ENCODE measurements around the gene PPP1R18.
"Not testable (repeated sequence)": the region's sequence is repeated elsewhere in the genome, so short reads cannot be mapped to it uniquely, and the experiment has no call there.

The PPP1R18 gene, protein sequence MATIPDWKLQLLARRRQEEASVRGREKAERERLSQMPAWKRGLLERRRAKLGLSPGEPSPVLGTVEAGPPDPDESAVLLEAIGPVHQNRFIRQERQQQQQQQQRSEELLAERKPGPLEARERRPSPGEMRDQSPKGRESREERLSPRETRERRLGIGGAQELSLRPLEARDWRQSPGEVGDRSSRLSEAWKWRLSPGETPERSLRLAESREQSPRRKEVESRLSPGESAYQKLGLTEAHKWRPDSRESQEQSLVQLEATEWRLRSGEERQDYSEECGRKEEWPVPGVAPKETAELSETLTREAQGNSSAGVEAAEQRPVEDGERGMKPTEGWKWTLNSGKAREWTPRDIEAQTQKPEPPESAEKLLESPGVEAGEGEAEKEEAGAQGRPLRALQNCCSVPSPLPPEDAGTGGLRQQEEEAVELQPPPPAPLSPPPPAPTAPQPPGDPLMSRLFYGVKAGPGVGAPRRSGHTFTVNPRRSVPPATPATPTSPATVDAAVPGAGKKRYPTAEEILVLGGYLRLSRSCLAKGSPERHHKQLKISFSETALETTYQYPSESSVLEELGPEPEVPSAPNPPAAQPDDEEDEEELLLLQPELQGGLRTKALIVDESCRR

DNA sequence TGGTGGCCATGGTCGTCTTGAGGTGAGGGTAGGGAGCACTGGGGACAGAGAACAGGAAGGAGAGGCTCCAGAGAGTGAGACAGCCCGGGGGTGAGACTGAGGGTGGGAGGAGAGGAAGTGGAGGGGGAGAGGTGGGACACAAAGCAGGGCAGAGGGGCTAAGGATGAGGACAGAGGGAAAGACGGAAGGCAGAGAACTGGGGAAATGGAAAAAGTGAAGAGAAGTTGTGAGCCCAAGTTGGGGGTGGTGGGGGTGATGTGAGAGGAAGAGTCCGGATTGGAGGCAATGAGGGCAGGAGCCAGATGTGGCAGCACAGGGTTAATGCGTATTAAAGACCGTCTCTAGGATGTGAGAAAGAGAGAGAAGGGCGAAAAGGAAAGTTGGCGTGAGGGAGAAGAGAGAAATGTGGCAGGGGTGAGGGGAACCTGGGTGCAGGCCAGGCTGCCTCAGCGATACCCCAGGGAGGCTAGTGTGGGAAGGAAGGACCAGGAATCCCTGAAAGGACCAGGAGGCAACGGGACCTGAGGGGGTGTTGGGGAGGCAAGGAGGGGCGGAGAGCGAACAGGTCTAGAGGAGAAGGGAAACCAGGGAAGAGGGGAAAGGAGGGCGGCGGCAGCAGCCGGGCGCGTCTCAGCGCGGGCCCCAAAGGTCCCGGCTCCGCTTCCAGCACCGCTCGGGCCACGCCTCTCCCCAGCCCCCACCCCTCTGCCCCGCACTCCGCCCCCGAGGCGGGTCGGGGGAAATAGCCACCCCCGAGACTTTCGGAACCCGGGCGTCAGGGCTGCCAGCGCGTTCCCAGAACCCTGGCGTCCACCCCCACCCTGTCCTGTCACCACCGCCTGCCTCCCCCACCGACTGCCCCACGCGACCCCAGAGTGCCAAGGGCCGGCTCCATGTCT is at the start of gene PPP1R18:
Gene PPP1R18, minus strand, starts transcription at position 637 of the 899 bp plus-strand sequence. Its CDS starts 627 bp downstream, at position 10.
- Mint-ChIP-seq H3K9me3 (no peaks in the 10 kb centered on the region), H3K27ac (peak within 1 kb of the TSS; percentile 86 to 94), H3K4me3 (peak within 1 kb of the TSS; percentile 86 to 94), H3K27me3 (no peaks in the 10 kb centered on the region), H3K4me1 (peaks cover 36% of the 10 kb centered on the region)
- peak; percentile 55 for ATAC-seq
- DNase-seq = peak; percentile 66 to 83

DNA sequence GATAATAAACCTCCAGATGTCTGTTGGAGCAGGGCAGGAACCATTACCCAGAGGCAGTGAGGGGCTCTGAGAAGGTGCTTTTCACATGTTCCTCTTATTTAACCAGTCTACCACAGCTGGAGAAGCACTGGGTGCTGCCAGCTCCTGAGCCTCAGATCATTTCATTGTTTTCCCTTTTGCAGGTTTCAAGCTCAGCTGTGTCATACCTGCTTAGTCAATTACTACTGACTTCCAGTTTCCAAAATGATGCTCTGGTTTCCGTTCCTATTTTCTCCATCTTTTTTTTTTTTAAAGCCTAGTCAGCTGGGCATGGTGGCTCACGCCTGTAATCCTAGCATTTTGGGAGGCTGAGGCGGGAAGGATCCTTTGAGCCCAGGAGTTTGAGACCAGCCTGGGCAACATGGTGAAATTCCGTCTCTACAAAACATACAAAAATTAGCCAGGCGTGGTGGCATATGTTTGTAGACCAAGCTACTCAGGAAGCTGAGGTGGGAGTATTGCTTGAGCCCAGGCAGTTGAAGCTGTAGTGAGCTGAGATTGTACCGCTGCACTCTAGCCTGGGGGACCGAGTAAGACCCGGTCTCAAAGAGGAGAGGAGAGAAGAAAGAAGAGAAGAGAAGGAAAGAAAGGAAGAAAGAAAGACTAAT is 49.3 kb upstream of the PPP1R18 start:
- Mint-ChIP-seq H3K4me1 (peaks cover 86% of the 10 kb centered on the region), H3K27ac (peak overlapping the region; percentile 77 to 83), H3K27me3 (no peaks in the 10 kb centered on the region), H3K4me3 (peak overlapping the region; percentile 76 to 89), H3K9me3 (peaks cover 0 to 10% of the 10 kb centered on the region in 2 donors)
- DNase-seq = no peak
- ATAC-seq = peak; percentile 18

DNA sequence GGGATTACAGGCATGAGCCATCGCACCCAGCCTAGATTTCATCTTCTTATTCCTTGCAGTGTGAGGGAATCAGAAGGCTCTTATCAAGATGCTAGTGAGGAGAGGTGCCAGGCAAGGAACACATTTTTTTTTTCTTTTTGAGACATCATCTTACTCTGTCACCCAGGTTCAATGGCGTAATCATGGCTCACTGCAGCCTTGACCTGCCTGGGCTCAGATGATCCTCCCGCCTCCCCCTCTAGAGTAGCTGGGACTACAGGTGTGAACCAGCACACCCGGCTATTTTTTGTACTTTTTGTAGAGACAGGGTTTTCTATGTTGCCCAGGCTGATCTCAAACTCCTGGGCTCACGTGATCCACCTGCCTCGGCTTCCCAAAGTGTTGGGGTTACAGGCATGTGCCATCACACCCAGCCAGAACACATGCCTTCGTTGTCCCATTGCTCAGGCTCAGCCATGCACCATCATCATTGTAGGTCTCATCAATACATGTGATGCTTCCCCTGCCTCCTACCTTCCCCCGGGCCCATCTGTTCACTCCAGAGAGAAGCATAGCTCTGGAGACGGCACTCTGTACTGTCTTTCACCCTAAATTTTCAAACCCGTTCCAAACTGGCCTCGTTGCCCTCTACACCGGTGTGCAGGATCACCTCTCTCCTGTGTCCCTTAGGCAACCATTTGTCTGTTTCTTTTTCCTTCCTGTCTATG is 45.9 kb upstream of the PPP1R18 start:
- no peak overlapping the region for H3K4me3 Mint-ChIP-seq
- DNase-seq (no peak), ATAC-seq (no peak)

DNA sequence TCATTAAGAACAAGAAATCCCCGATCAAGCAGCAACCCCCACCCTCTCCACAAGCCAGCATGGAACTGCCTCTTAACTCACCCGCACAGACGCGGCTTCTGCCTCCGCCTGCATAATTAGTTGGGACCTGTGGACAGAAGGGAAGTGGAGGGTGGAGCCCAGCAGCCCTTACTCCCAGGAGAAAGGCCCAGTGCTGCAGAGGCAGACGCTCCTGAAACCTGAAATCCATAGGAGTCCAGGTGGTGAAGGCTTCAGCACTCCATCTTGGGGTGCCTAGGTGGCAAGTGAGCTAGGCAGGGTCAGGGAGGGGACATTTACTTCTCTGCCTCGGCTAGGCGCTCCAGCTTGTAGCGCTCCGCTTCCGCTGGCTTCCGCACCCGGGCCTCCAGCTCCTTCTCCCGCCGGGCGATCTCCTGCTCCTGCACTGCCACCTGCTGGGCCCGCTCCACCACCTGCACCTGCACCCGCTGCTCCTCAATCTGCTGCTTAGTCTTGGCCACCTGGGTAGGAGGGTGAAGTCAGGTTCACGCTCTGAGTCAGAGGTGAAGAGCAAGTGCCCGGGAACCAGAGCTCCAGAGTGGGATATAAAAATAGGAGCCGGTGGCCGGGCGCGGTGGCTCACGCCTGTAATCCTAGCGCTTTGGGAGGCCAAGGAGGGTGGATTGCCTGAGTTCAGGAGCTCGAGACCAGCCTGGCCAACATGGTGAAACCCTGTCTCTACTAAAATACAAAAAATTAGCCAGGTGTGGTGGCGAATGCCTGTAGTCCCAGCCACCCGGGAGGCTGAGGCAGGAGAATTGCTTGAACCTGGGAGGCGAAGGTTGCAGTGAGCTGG is 44.4 kb upstream of the PPP1R18 start:
- DNase-seq (peak; percentile 83 to 87), ATAC-seq (peak; percentile 88)
- H3K9me3 Mint-ChIP-seq = no peaks in the 10 kb centered on the region
- peak overlapping the region; percentile 39 to 71 for H3K4me3 Mint-ChIP-seq
- H3K27me3 Mint-ChIP-seq = no peaks in the 10 kb centered on the region
- peak overlapping the region; percentile 46 to 87 for H3K27ac Mint-ChIP-seq
- H3K4me1 Mint-ChIP-seq = peaks cover 60% of the 10 kb centered on the region

More for the DNA sequence above, 45.9 kb upstream of the PPP1R18 start:
- peaks cover 0 to 5% of the 10 kb centered on the region in 2 donors for H3K9me3 Mint-ChIP-seq
- no peak overlapping the region for H3K27ac Mint-ChIP-seq
- no peaks in the 10 kb centered on the region for H3K27me3 Mint-ChIP-seq
- peaks cover 74% of the 10 kb centered on the region for H3K4me1 Mint-ChIP-seq

DNA sequence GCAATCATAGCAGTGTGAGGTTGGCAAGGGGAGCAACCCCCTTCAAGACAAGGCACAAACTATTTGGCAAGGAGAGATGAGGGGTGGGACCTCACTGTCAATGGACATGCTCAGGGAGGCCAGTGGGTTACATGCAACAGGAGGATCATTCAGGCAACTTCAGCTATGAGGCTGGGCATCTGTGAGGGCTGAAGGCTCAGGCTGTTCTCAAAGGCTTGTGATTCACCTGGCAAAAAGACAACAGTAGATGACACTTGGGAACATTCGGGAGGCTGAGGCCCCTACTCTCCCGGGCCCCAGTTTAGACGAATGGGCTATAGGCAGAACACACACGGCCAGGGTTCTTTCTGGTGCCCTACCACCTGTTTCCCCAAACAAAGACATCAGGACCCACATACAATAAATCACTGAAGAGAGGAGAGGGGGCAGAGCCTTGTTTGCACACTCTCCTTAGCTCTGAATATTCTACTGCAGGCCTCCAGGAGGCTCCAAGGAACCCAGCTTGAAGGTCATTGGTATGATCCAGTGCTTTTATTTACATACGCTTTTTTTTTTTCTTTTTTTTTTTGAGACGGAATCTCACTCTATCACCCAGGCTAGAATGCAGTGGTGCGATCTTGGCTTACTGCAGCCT is 41.6 kb upstream of the PPP1R18 start:
- Mint-ChIP-seq H3K27ac (peak overlapping the region in 1 of 2 donors; percentile 59), H3K4me3 (no peak overlapping the region), H3K9me3 (no peaks in the 10 kb centered on the region), H3K4me1 (peaks cover 72% of the 10 kb centered on the region), H3K27me3 (no peaks in the 10 kb centered on the region)
- no peak for ATAC-seq
- no peak for DNase-seq

DNA sequence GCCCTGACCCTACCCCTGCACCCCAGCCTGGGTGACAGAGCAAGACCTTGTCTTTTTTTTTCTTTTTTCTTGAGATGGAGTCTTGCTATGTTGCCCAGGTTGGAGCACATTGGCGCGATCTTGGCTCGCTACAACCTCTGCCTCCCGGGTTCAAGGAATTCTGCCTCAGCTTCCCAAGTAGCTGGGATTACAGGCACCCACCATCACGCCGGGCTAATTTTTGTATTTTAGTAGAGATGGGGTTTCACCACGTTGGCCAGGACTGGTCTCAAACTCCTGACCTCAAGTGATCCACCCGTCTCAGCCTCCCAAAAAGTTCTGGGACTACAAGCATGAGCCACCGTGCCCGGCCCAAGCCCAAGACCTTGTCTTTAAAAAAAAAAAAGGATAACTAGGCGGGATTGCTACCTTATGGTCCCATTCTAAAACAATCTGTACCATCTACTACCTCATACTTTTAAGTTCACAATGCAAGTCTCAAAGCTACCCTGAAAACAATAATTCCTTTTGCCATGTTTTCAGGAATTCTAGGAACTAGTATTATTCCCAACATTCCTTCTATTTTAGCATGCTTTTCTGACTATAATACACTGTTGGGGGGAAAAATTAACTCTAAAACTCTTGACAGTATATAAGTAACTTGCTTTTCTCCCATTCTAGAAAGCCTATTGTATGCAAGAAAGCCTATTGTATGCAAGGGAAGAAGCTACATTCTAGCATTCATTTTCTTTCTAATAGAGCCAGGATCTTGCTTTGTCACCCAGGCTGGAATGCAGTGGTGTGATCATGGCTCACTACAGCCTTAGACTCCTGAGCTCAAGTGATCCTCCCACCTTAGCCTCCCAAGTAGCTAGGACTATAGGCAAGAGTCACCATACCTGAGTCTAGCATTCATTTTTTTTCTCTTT is 40.3 kb upstream of the PPP1R18 start:
- DNase-seq (no peak), ATAC-seq (no peak)
- no peaks in the 10 kb centered on the region for H3K9me3 Mint-ChIP-seq
- no peaks in the 10 kb centered on the region for H3K27me3 Mint-ChIP-seq
- peak overlapping the region in 1 of 2 donors; percentile 78 for H3K27ac Mint-ChIP-seq
- peaks cover 71% of the 10 kb centered on the region for H3K4me1 Mint-ChIP-seq
- no peak overlapping the region for H3K4me3 Mint-ChIP-seq

DNA sequence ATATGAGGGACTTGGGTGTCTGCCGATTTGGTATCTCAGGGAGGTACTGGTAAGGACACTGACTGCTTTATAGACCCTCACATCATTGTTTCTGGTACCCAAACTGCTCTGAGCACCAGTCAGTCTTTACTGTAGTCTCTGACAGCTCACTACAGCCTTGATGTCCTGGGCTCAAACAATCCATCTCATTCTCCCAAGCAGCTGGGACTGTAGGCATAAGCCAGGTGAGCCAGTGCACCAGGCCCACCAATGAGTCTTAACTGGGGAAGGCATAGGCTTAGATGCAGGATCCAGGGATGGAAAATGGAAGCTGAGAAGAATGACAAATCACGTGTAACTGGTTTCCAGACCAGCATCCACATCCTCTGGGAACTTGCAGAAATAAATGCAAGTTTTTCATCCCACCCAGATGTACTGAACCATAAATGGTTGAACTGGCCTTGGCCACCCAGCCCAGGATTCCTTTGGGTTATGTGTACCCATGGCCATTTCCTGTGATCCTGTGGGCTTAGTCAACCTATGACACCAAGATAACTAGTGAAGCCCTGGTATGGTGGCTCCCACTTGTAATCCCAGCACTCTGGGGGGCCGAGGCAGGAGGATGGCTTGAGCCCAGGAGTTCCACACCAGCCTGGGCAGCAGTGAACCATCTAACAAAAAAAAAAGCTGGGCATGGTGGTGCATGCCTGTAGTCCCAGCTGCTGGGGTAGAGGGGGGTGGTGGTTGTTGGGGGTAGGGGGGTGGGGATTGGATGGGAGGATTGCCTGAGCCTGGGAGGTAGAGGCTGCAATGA is 39.5 kb upstream of the PPP1R18 start:
- H3K27me3 Mint-ChIP-seq = no peaks in the 10 kb centered on the region
- no peak overlapping the region for H3K4me3 Mint-ChIP-seq
- ATAC-seq (peak; percentile 30), DNase-seq (no peak)
- peaks cover 62% of the 10 kb centered on the region for H3K4me1 Mint-ChIP-seq
- H3K27ac Mint-ChIP-seq = no peak overlapping the region
- no peaks in the 10 kb centered on the region for H3K9me3 Mint-ChIP-seq

DNA sequence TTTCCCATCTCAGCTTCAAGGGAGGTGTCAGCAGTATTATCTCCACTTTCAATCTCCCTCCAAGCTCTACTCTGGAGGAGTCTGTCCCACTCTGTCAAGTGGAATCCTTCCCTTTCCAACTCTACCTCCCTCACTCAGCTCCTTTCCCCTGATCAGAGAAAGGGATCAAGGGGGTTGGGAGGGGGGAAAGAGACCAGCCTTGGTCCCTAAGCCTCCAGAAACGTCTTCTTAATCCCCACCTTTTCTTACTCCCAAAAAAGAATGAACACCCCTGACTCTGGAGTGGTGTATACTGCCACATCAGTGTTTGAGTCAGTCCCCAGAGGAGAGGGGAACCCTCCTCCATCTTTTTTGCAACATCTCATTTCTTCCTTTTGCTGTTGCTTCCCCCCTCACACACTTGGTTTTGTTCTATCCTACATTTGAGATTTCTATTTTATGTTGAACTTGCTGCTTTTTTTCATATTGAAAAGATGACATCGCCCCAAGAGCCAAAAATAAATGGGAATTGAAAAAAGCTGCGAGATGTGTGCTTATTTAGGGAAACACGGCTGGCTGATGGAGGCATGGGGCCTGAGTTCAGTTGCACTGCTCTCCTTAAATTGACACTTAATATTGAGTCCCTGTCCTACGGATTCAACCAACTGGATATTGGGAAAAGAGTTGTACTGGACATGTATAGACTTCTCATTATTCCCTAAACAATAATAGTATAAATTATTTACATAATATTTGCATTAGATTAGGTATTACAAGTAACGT is 38.6 kb upstream of the PPP1R18 start:
- H3K4me1 Mint-ChIP-seq = peaks cover 54% of the 10 kb centered on the region
- H3K9me3 Mint-ChIP-seq = no peaks in the 10 kb centered on the region

DNA sequence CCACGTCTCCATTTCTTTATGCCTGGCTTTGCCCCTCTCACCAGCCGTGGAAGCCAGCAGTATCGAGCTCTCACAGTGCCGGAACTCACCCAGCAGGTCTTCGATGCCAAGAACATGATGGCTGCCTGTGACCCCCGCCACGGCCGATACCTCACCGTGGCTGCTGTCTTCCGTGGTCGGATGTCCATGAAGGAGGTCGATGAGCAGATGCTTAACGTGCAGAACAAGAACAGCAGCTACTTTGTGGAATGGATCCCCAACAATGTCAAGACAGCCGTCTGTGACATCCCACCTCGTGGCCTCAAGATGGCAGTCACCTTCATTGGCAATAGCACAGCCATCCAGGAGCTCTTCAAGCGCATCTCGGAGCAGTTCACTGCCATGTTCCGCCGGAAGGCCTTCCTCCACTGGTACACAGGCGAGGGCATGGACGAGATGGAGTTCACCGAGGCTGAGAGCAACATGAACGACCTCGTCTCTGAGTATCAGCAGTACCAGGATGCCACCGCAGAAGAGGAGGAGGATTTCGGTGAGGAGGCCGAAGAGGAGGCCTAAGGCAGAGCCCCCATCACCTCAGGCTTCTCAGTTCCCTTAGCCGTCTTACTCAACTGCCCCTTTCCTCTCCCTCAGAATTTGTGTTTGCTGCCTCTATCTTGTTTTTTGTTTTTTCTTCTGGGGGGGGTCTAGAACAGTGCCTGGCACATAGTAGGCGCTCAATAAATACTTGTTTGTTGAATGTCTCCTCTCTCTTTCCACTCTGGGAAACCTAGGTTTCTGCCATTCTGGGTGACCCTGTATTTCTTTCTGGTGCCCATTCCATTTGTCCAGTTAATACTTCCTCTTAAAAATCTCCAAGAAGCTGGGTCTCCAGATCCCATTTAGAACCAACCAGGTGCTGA is 37.6 kb upstream of the PPP1R18 start:
- Mint-ChIP-seq H3K4me1 (peaks cover 60% of the 10 kb centered on the region), H3K4me3 (peak overlapping the region; percentile 88), H3K27ac (peak overlapping the region in 1 of 2 donors; percentile 89)
- DNase-seq, H3K27me3 Mint-ChIP-seq, H3K9me3 Mint-ChIP-seq, ATAC-seq: not testable (repeated sequence)

More for the DNA sequence above, 38.6 kb upstream of the PPP1R18 start:
- H3K27me3 Mint-ChIP-seq = no peaks in the 10 kb centered on the region
- ATAC-seq (no peak), DNase-seq (no peak)
- peak overlapping the region in 1 of 2 donors; percentile 20 for H3K27ac Mint-ChIP-seq
- H3K4me3 Mint-ChIP-seq = peak overlapping the region; percentile 44 to 49

DNA sequence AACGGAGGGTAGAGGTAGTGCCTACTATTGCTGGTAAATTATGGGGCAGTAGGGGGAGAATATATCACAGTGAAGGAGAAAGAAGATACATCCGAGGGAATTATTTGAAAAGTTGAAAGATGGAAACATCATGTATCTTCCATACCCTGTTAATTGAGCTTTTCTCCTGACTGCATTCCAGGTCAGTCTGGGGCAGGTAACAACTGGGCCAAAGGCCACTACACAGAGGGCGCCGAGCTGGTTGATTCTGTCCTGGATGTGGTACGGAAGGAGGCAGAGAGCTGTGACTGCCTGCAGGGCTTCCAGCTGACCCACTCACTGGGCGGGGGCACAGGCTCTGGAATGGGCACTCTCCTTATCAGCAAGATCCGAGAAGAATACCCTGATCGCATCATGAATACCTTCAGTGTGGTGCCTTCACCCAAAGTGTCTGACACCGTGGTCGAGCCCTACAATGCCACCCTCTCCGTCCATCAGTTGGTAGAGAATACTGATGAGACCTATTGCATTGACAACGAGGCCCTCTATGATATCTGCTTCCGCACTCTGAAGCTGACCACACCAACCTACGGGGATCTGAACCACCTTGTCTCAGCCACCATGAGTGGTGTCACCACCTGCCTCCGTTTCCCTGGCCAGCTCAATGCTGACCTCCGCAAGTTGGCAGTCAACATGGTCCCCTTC is 36.9 kb upstream of the PPP1R18 start:
- Mint-ChIP-seq H3K4me3 (peak overlapping the region; percentile 88), H3K4me1 (peaks cover 68% of the 10 kb centered on the region), H3K27ac (peak overlapping the region in 1 of 2 donors; percentile 99)
- not testable (repeated sequence) for ATAC-seq, H3K9me3 Mint-ChIP-seq, H3K27me3 Mint-ChIP-seq, DNase-seq
